DMS153 treated with DMSO at 0.1 percent for 48 hours (cell line): ENCODE results near the gene MSRB3.

Experiments used
- DNase-seq: peaks from one replicate; lab custom pipeline; 2025; ENCODE audit not compliant: unreplicated experiment; lab: John Stamatoyannopoulos, UW

Gene MSRB3

DNA sequence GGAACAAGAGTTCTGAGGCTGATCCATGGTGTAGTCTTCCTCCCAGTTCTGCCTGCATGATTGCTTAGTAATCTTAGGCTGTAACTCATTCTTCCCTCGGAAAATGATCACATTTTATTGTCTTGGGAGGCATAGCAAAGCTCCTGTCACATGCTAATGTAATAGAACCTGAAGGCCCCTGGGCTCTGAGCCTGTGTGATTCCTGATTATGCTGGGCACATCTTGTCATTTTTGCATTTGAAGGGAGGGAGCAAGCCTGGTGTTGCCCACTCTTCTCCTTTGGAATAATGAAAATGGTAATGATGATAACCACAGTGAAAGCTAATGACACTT lies 215.4 kb downstream of the MSRB3 start:
- no peak for DNase-seq

DNA sequence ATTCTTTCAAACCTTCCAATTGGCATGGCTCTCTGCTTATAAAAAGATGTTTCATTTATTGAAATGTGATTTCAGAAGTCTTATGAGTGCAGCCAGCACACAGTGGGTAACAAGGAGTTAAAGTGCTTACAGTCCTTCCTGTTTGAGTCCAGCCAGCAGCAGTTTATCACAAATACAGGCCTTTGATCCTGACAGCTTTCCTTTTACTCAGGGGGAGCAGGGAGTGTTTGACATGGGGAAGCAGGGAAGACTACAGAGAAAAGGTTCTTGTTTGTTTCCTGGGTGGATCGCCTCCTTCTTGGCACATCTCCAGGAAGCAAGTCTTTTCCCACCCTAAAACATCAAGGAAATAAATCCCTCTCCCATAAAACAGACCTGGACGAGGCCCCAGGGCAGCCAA lies 216.1 kb downstream of the MSRB3 start:
- no peak for DNase-seq

DNA sequence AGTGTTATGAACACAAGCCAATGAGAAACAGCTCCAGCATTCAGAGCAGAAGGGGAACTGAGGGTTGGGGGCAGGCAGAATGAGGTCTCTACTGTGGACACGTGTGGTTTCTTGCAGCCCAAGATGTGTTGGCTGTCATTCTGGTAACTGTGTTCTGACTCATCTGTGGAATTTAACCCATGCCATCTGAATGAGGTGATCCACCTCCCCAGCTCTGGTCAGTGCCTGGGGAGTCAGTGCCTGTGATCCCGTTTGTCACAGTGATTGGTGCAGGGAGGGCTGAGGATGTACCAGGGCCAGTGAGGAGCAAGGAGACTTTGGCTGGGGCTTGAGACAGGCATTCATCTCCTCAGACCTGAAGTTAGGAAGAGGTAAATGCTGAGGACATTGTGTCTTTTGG lies 216.8 kb downstream of the MSRB3 start:
- DNase-seq, result no peak

DNA sequence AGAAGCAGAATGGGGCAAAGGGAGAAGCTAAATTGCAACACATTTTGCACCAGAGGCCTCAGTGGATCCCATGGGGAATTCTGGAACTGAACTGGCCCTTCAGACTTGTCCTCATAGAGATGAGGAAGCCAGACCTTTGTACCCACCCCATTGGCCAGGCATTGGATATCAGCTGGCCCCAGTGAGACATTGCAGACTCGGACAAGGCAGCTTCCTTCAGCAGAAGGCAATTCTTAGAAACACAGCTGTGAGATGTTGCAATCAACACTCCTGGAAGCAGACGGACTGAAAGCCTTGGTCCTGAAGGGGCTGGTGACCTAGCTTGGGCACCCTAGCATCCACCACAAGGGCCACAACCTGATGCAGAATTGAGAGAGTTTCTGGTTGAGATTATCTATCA lies 218.1 kb downstream of the MSRB3 start:
- DNase-seq, result no peak

DNA sequence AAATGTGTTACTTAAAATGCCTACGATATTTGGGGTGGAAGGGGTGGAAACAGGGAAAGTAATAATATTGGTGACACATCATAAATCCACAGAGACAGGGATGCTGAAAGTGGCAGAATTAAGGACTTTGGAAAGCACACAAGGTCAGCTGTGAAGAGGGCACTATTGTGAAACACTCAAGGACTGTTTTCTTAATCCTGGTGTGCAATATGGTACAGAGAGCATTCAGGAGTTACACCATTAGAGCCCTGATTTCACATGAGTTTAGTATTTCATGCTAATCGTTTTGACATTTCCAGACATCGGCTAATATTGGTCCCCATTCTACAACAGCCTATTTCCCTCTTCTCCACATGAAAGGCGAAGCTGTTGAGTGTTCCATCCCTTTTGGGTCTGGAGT lies 219.2 kb downstream of the MSRB3 start:
- DNase-seq, result no peak

DNA sequence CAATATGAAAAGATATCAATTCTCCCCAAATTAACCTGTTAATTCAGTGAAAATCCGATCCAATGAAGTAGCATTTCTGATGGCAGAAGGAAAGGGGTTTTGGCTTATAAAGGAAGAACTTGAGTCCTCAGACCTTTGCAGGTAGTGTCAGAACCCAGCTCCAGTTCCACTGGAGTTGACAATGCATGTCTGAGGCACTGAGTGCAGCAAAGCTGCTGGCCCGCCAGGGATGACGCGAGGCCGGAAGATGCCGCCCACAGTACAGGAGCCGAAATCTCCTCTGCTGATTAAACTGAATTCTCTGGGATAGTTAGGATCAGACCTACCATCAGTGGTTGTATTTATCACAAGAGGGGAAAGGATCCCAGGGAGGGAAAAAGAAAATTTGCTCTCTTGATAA lies 220.7 kb downstream of the MSRB3 start:
- no peak for DNase-seq

DNA sequence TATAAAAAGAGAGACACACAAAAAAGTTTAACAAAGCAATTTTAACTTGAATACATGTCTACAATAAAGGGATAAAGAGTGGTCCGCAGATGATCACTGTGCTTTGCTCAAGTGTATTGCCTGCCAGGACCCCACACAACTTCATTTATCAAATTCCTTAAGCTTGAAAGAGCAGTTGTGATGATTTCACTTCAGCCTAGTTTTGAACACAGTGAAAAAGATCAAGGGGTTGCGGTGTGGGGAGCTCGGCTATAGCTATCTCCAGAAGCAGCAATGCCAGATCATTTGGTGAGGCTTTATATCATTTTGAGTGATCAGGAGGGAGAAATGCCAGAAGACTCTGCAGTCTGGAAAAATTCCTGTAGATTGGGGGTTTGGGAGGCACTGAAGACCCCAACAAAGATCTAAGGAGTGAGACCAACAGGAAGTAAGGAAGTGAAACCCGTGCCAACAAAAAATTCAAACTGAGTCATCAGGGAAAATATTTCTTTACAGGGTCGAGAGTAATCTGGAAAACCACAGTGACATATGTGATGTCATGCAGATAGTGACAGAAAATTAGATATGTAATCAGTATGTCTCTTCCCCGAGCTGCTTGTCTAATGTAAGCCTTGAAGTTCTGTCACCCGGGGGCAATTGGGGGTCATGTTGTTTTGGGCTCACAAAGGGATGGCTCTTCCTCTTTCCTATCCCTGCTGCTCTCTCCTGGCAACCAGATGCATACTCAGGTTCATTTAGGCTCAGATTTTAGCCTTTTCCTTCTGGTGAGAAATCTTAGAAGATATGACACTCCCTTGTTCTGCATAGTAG lies 221.8 kb downstream of the MSRB3 start:
- no peak for DNase-seq

DNA sequence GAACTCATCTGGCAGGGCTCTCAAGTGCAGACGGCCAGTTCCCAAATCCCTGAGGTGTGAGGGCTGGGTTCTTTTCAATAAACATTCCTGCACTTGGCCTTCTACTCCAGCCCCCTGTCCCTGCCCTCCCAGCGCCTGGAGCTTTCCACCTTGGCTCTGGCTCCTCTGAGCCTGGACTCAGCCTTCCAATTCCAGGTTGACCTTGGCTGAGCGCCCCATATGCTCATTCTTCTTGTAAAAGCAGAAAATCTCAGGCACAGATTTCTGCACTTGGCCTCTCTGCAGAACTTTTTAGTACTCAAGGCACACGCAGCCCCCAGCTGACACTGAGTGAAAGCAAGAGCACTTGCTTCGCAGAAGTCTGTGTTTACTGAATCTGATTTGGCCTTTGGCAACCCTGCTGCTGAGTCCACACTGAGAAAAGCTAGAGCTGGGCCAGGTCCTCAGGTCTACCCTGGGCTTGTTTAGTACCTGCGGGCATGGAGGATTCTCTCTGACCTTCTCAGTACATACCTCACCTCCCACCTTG lies 222.7 kb downstream of the MSRB3 start:
- DNase-seq, result no peak

DNA sequence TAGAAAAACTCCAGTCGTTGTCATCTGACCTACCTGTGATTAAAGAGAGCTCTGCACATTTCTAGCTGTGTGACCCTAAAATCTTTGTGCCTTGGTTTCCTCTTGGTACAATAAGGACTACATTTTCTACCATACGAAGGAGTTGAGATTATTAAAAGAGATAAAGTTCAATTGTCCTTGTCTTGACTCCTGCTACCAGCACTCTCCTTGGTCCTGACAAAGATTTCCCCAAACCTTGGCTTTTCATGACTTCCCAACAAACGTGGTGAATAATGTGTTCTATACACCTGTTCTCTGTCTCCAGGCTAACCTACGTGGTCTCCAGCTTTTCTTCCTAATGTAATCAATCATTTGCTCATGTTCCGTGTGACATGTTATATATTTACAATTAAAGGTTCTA lies 223.5 kb downstream of the MSRB3 start:
- no peak for DNase-seq

DNA sequence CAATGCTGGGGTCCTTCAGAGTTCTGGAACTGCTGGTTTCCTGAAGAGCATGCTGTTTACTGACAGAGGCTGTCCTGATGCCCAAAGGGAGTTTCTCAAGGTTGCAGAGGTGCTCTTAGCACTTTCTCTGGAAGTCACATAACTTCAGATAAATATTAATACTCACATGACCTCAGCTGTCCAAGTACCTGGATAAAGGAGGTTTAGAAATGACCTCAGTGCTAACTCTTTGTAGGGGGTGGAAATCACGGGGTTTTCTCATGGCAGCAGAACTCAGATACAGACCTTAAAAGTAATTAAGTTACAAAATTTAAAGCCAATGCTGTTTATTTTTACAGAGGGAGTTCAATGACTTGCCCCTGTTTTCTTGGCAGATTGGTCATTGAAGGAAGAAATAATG lies 225.9 kb downstream of the MSRB3 start:
- no peak for DNase-seq

DNA sequence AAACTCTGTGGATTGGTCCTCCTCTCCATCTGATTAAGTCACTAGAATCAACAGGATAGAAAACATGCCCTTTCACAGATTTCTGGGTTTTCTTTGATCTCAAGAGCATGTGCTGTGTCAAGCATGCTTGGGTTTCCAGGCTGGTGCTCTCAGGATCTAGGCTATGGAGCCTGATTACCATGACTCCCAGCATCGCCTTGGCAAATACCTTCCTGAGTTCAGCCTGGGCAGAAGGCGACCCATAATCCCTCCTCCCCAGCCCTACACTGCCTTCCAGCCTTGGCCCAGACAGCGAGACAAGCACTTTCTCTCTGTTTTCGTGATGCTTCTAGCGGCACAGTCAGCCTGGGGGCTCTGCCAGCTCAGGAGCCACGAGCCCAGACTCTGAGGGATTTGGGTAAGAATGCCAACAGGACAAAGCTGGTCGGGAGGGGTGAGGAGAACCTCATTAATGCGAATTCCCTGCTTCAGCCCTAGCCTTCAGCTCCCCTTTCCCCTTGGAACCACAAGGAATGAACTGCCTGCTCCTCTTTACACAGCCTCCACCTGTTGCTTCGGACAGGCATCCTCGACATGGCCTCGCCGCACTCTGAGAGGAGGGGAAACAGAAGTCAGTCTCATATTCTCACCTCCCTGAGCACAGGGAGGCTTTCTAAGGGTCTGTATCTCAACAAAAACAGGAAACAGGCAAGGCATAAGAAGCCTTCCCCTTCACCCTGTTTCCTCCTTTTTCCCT lies 227.1 kb downstream of the MSRB3 start:
- no peak for DNase-seq

DNA sequence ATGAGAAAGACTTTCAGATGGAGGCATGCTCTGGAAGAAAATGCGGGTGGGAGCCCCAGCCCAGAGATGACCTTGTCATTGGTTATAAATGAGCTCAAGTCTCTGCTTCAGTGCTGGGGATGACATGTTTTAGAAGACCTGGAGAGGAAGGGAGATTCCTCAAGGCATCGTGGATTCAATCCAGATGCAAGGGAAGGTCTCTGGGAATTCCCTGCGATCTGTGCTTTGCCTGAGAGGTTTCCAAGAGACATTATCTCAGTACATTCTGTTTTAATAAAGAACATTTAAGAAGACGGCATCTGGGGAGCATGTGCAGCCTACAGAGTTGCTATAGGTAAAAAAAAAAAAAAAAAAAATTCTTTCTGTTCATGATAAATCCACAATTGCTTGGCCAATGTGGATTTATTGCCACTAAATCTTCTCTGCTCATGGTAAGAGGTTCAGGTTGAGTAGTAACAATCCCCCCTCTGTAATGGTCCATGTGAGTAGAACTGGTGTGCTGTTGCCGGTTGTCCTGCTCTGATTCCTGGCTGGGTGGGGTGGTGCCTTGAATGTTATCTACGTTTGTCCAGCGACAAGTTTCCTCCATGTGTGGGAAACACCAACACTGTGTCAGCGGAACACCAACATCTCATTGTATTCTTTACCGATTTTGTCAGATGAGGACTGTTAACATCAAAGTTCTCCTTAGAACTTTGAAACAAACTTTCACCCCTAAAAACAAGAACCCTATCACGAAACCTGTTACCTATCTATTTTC lies 230.0 kb downstream of the MSRB3 start:
- DNase-seq, result no peak

DNA sequence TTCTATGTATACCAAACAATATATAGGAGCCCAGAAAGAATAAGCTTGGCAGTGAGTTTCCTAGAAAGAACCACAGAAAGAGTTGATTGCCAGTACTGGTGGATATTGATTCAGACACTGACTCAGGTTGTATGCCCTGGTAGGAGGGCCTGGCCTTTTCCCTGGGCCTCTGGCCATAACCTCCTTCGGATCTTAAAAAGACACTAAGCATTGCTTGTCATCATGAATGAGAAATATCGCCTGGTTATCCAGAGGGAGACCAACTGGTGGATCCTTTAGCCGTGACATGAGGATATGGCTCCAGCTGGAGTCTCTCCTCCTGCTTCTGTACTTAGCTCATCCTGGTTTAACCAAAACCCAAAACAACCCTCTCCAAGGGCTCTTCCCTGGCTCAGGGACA lies 231.5 kb downstream of the MSRB3 start:
- DNase-seq, result no peak

DNA sequence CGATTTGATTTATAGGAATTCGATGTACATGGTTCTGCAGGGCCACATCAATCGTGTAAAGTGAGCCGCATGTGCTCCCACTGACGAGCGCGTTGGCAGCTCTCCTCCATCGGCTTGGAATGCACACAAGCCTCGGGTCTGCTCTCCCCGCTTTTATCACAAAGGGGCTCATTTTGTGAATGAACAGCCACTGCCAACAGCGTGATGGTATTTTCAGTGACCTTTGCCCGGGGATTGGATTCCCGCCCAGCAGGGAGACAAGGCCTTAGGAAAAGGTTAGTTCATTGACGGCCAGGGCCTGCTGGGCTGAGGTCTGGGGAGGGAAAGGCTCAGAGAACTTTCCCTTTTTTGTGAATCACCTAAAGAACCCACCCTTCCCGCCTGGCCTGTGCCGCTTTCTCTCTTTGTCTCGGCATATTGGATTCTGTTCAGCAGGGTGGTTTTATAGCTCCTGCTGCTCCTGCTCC lies 232.1 kb downstream of the MSRB3 start:
- DNase-seq, result no peak

DNA sequence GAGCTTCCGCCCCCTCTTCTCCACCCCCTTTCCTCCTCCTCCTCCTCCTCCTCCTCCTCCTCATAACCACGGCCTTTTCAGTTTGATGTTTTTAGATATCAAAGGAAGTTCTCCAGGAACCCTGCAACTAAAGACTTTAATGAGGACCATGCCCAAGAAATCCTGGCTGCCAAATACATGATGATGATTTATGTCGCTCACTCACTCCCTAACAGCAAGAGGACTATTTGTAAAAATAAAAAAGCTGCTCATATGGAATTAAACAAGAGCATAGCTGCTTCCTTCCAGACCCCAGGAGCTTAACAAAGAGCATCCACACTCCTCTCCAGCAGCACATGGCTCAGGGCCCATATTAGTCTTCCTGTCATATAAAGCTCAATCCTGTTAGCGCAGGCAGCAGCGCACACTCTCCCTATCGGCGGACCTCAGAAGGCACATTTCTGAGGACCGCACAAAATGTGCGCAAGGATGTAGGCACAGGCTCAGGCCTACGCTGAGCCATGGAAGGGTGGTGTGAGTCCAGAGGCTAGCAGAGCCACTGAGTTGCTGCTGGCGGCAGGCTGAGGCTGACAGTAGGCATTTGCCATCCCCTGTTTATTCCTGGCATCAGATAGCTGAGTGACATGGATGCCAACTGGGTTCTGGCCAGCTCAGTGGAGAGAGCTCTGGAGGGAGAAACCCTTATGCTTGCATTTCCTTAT lies 232.8 kb downstream of the MSRB3 start:
- no peak for DNase-seq

DNA sequence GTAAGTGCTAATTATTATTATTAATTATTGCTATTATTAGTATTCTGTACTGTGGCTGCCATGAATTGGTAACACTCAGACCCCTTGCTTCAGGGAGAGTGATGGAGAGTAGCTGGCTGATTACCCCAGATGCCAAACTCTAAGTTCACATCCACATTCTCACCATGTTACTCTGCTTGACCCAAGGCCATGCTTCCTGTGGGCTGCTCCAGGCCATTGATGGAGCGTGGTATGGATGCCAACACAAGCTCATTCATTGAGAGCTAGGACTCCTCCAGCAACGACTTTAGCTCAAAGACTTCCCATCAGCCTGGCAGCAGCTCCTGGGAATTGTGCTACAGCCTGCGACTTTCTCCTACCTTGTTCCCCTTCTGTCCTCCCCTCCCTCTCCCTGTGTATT lies 233.4 kb downstream of the MSRB3 start:
- DNase-seq, result no peak
